KG1 (cell line): ENCODE results near the gene GNA15.

ENCODE experiments used
- DNase-seq: peaks from one replicate; lab custom pipeline; 2025; lab: John Stamatoyannopoulos, UW

GNA15 gene

DNA sequence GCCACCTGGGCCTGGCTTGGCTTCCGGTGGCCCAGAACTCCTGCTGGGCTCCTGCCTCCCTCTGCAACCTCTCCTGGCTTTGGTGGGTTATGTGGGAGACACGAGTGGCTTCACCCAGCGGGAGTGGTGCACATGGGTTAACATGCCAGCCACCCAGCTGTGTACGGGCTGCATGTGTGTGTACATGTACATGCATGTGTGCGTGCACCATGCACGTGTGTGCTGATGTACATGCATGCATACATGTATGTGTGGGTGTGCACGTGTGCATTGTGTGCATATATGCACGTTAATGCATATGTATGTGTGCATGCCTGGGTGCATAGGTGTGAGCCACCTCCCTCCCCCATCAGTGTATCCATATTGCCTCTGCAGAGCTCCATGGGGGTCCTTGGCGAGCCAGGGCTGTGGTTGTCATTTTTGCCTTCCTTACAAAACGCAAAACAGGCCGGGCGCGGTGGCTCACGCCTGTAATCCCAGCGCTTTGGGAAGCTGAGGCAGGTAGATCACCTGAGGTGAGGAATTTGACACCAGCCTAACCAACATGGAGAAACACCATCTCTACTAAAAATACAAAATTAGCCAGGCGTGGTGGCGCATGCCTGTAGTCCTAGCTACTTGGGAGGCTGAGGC lies 29.2 kb upstream of the GNA15 start:
- DNase-seq = no peak

DNA sequence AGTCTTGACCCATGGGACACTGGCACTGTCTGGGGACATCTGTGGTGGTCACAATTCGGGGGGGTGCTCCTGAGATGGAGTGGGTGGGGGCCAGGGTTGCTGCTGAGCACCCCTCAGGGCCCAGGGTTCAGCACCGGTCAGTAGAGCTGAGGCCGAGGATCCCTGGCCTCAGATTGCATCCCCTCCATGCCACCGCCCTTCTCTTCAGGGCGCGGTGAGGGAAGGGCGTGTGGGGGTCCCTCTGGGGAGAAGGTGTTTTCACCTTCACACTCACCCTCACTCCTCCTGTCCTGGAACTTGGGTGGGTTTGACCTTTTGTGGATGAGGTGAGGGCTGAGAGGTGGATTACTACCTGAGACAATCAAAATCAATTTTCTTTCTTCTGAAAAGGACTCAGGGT lies 28.2 kb upstream of the GNA15 start:
- no peak for DNase-seq

DNA sequence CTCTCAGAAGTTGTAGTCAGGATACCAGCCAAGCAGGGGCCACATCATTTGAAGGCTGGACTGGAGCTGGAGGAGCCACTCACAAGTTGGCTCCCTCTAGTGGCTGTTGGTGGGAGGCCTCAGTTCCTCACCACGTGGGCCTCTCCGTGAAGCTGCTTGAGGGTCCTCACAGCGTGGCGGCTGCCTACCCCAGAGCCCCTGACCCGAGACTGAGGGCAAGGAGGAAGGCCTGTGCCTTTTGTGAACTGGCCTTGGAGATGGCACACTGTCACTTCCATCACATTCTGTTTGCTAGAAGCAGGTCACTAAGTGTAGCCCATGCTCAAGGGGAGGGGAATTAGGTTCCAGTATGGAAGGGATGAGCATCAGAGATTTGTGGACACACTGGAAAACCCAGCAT lies 27.1 kb upstream of the GNA15 start:
- peak; percentile 47 for DNase-seq

DNA sequence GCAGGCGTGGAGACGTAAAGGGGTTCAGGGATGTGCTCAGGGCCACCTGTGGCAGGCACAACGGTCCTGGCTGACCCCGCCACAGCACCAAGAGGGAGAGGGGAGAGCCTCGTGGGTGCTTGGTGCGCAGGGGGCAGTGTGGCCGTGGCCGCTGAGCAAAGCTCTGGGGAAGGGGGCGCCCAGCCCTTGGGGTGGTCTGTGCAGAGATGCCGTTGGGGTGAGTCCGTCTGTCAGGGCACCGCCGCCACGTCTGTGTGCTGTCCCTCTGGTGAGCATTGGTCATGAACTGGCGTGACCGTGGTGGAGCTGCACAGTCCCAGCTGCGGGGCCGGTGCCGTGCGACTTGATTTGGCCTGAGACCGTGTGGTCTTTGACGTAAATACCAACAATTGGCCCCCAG lies 26.3 kb upstream of the GNA15 start:
- DNase-seq = no peak

DNA sequence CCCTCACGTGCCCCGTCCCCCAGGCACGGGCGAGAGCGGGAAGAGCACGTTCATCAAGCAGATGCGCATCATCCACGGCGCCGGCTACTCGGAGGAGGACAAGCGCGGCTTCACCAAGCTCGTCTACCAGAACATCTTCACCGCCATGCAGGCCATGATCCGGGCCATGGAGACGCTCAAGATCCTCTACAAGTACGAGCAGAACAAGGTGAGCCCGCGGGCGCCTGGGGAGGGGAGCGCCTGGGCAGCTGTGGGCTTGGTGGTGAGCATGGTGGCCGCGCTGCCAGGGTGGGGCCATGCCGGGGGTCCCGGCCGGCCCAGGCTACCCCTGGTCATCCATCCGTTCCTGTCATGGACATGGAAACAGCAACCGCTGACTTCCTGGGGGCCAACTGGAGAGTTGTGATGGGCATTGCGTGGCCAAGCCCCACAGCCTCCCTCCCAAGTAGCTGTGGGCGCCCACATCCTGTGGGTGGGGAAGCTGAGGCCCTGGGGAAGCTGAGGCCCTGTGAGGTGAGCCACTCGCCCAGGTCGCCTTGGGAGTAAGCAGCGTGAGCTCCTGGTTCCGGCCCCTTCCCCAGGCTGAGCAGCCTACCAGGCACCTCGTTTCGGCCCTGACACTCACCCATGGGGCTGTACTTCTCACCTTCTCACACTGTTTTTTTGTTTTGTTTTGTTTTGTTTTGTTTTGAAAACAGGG lies 25.6 kb upstream of the GNA15 start:
- DNase-seq = no peak

DNA sequence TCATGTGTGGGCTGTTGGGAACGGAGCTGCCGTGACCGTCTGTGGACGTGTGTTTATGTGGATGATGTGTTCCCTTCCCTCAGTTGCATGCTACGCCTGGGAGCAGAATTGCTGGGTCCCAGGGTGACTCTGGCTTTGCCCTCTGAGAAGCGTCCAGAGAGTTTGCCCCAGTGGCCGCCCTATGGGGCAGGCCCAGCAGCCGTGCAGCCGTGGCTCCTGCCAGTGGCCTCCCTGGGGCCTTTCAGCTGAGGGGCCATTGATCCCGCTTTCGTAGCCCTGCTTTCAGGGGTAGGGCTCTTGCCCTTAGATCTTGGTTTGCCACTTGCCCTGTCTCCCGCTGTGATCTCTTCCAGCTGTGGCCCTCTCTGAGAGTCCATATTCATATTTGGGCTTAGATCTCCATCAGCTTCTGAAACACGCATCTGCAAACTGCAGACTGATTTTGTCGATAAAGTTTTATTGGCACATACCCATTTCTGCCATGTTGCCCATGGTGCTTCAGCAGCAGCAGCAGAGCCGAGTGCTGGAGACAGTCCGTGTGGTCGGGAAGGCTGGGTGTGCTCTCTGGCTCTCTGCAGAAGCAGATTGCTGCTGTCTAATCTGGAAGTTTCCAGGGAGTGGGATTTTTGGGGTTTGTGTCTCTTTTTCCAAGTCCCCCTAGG lies 24.1 kb upstream of the GNA15 start:
- no peak for DNase-seq

DNA sequence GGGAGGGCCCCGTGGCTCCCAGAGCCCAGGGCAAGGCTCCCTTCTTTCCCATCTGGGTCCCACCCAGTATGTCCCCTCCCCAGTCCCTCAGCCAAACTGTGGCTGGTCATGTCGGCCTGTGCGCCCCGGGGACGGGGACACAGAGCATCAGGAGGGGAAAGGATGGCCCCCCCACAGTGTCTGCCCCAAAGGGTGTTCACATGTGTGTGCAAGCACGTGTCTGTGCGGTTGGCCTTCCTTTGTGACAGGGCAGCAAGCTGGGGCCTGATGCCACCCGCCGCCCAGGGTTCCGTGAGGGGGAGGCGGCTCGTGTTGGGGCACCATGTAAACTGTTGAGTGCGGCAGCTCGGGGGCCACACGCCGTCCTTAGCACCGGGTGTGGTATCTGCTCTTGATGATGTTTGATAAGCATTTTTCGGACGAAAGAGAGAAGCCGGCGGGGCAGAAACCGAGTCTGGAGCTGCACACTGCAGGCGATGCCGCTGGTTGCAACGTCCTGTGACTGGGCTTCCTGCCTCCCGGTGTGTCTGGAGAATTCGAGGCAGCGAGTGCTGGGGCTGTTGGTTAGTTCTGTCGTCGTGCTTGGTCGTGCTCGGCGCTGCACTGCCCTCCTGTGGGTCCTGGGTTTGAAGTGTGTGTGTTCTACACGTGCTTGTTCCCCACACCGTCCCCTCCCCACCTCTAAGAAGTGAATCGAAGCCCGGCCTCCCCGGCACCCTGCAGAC lies 23.3 kb upstream of the GNA15 start:
- no peak for DNase-seq

DNA sequence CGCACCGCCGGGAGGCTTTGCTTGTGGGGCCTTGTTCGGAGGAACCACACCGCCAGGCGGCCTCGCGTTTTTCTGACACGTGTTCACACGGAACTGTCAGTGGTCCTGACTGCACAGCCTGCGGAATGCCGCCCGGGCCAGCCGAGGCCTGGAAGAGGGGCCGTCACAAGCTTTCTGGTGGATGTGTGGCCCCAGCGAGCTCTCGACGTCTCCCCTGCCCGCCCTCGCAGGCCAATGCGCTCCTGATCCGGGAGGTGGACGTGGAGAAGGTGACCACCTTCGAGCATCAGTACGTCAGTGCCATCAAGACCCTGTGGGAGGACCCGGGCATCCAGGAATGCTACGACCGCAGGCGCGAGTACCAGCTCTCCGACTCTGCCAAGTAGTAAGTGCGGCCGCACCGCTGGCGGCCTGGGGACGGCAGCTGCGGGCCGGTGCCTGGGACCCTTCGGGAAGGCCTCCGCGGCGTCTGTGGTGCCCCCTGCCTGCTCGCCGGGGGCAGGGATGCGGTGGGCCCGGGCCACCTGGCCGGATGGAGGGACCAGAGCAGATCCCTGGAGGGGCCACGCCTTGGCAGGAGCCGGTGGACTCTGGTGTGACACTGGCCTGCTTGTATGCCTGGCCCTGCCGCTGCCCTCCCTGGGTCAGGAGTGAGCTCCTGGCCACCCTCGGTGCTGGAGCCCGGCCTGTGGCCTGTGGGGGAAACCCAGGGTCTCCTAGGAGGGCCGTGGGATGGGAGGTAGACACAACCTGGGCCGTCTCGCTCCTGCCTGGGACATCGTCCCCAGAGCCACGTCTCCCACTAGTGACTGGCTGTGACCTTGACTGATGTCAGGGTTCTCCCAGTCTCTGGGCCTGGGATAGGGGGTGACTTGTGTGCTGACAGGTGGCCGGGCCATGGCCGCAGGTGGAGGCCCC lies 22.5 kb upstream of the GNA15 start:
- DNase-seq = no peak

DNA sequence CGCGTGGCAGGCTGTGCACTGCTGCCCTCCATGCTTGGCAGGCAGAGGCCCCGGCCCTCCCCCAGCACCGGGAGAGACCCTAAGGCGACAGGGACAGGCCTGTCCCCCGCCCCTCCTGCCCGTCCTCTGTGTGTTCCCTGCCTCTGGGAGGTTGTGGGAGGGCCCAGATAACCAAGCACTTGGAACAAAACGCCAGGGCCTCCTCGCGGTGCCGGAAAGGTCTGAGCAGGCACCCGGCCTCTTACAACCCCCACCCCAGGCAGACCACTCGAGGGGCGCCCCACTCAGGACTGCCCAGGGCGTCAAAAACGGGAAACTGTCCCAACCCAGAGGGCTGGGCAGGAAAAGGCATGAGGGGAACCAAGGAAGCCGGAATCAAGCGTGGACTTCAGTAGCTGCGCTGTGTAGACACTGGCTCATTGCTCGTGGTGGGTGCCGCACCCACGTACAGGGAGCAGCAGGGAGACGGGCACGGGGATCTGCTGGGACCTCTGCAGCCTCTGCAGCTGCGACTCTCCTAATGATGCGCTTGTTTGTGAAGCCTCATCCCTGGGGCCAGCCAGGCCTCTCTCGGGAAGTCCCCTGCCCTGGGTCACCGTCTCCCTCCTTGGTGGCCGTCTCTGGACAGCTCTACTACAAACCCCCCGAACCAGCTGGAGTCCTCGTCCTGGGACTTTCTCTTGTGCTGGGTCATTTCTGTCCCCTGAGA lies 21.7 kb upstream of the GNA15 start:
- DNase-seq = no peak

DNA sequence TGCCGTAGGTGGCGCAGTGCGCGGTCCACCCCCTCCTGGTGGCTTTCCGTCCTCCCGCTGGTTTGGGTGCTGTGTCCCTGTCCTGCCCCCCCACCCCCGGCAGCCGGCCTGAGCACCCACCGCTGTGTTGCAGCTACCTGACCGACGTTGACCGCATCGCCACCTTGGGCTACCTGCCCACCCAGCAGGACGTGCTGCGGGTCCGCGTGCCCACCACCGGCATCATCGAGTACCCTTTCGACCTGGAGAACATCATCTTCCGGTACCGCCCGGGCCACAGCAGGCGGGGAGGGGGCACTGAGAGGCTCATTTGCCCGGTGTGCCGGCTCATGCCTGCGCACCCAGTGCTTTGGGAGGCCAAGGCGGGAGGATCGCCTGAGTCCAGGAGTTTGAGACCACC lies 21.0 kb upstream of the GNA15 start:
- no peak for DNase-seq

DNA sequence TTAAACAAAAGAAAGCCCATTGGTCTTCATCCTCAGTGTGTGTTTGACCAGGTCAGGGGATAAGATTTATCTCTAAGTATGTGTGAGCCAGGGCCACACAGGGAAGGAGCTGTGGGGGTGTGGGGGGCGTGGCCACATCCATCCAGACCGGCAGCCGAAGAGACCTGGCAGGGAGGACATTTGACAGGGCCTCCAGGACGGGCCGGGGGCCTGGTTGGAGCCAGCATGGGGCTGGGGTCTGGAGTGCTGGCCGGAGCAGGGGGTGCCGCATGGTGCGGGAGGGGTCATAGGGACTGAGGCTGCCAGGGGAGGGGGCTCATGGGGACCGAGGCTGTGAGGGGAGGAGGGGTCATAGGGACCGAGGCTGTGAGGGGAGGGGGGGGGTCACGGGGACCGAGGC lies 20.4 kb upstream of the GNA15 start:
- DNase-seq = no peak

DNA sequence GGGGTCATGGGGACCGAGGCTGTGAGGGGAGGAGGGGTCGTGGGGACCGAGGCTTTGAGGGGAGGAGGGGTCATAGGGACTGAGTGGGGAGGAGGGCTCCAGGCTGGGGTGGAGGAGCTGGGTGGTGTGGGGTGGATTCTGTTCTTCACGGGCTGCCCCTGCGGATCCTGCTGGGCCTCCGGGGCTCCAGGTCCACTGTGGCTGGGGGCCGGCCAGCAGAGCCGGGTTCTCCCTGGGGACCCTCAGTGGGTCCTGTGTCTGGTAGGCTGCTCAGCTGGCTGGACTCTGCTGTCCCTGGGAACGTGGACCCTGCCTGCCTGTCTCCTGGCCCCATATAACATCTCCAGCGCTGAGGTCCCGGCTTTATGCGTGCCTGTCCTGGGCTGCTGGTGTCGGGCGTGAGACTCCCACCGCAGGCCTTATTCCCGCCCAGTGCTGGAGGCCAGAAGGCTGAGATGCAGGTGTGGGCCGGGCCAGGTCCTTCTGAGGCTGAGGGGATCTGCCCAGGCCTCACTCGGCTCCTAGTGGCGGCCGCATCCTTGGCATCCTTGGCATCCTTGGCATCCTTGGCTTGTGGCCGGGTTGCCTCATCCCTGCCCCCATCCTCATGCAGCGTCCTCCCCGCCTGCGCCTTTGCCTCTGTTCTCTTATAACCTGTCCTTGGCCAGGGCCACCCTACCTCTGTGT lies 19.8 kb upstream of the GNA15 start:
- DNase-seq = no peak

DNA sequence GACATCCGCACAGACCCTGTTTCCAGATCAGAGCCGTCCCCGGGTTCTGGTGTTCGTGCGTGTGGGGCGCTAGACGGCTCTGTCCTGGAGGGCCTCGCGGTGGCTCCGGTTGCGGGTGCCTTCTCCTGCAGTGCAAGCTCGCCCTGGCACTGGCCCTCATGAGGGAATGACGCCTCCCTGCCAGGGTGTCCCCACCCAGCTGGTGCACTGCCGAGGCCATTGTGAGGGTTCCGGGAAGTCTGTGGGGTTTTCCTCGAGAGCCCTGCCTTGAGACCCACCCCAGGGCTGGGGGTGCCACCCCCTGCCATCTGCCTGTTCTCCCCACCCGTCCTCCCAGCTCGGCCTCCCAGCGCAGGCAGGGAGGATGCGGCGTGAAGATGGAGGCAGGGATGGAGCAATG lies 19.2 kb upstream of the GNA15 start:
- no peak for DNase-seq

DNA sequence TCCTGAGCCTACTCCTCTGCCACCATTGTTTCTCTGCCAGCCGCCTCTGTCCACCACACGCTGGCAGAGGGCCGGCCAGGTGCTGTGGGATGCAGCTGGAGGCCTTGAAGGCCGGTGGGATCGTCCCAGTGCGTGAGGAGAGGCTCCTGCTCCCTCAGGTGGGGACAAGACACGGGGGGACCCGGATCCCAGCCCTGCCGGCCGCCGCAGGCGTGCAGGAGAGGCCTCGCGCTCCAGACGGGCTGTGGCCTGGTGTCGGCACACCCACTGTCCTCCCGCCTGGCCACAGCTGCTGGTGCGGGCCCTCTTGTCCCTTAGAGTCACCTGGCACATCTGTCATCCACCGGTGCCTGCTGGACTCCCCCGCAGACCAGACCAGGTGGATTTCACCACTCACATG lies 18.1 kb upstream of the GNA15 start:
- no peak for DNase-seq

DNA sequence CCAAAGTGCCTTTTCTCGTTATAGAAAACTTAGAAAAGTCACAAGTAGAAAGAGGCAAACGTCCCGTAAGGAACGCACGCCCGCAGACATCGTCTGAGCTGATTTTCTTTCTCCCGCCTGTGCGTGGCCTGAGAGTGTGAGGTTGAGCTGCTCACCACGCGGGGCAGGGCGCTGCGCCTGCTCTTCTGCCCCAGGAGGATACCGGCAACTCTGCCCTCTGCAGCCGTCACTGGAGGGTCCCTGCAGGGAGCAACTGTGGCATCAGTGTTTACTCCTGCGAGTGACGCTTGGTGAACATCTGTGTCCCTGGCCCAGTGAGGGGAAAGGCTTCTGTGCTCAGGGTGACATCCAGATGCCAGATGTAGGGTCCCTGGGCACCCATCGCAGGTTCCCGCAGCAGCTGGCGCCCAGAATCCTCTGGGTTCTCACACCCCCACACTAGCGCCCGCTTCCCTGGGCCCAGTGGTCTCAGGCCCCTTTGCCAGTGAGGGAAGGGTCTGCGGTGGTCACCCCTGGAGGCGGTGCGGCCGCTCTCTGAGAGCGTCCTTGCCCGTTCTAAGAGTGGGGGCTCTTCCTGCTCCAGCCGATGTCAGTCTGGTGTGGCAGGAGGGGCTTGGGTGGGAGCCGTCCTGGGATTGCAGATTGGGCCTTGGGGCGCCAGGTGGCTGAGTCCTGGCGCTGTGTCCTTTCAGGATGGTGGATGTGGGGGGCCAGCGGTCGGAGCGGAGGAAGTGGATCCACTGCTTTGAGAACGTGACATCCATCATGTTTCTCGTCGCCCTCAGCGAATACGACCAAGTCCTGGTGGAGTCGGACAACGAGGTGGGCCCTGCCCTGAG lies 17.4 kb upstream of the GNA15 start:
- no peak for DNase-seq

DNA sequence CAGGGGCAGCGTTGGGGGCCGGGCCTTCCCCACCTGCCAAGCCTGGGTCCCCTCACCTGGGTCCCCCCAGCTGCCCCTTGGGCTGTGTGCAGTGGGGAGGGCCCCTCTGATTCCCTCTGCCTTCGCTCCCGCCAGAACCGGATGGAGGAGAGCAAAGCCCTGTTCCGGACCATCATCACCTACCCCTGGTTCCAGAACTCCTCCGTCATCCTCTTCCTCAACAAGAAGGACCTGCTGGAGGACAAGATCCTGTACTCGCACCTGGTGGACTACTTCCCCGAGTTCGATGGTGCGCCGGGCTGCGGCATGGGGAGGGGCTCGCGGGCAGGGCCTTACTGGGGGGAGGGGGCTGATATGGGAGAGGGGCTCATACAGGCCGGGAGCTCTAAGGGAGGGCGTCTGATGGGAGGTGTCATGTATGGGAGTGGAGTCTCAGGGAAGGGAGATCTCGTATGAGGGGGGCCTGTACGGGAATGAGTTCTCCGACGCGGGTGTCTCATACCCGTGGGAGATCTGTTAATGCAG lies 16.7 kb upstream of the GNA15 start:
- no peak for DNase-seq

DNA sequence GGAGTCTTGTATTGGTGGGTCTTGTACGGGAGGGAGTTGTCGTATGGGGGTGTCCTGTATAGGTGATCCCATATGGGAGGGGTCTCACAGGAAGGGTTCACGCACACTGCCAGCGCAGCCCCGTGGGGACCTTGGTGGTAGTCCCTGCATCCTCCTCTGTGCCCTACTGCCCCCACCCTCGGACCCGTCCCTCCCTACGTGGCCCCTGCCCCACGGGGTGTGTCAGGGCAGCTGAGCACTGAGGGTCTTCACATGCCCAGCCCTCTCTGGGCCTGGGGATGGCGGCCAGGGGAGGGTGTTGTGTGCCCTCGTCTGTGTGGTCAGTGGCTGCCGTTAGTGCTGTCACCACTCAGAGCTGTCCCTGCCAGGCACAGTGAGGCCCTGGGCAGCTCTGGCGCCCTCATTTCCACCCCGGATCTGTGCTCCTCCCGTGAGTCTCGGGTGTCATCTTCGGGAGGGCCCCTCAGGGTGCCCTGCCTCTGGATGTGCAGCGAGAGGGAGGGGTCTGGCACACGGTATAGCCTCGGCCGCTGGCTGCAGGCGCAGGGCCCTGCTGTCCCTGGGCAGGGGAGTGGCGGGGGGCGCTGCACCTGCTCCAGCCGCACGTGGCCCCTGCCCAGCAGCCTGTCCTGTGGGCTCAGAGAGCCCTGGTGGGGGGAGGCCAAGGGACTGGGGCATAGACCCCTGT lies 16.0 kb upstream of the GNA15 start:
- DNase-seq = no peak

DNA sequence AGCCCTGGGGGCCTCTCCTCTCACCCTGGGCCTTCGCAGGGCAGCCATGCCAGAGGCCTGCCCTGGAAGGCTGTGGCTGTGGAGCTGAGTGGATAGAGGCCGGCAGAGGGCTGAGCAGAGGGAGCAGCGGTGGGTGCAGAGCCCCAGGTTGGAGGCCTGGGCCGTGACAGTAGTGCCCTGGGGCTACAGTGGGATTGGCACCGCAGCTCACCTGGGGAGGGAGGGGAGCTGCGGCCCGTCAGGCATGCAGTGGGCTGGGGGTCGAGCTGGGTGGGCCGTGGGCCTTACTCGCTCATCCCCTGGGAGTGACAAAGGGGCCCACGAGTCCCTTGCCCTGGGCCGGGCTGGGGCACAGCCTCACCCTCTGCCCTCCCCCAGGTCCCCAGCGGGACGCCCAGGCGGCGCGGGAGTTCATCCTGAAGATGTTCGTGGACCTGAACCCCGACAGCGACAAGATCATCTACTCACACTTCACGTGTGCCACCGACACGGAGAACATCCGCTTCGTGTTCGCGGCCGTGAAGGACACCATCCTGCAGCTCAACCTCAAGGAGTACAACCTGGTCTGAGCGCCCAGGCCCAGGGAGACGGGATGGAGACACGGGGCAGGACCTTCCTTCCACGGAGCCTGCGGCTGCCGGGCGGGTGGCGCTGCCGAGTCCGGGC lies 15.1 kb upstream of the GNA15 start:
- DNase-seq = no peak
